8988T (cell line): ENCODE data around the gene TSPO.

Experiments used
- DNase-seq: peaks from one replicate; pipeline ENCODE4 v3.0.0; 2011

Gene TSPO

GRCh38 chr22:43160497-43161126 is 9.3 kb downstream of the TSPO start:
- no peak for DNase-seq

GRCh38 chr22:43162412-43163150 is 11.2 kb downstream of the TSPO start:
- no peak for DNase-seq

GRCh38 chr22:43163241-43163795 is 12.0 kb downstream of the TSPO start:
- no peak for DNase-seq

- no peak for DNase-seq
These were observed 13.3 kb downstream of the TSPO start for GRCh38 chr22:43164636-43165035.

GRCh38 chr22:43166132-43166930 is 15.0 kb downstream of the TSPO start:
- no peak for DNase-seq

GRCh38 chr22:43167001-43167589 is 15.7 kb downstream of the TSPO start:
- DNase-seq: no peak

- DNase-seq: no peak
These were observed 17.3 kb downstream of the TSPO start for GRCh38 chr22:43168471-43169309.

- no peak for DNase-seq
These were observed 18.2 kb downstream of the TSPO start for GRCh38 chr22:43169310-43170130.

- no peak for DNase-seq
These were observed 18.7 kb downstream of the TSPO start for GRCh38 chr22:43170131-43170480.

- no peak for DNase-seq
These were observed 19.7 kb downstream of the TSPO start for GRCh38 chr22:43171019-43171491.

- DNase-seq: no peak
These were observed 20.2 kb downstream of the TSPO start for GRCh38 chr22:43171607-43172006.

- DNase-seq: no peak
These were observed 20.8 kb downstream of the TSPO start for GRCh38 chr22:43172191-43172590.

GRCh38 chr22:43173566-43173965 is 22.2 kb downstream of the TSPO start:
- no peak for DNase-seq

- DNase-seq: no peak
These were observed 22.8 kb downstream of the TSPO start for GRCh38 chr22:43173976-43174720.

GRCh38 chr22:43174941-43175531 is 23.7 kb downstream of the TSPO start:
- no peak for DNase-seq

GRCh38 chr22:43176090-43176489 is 24.7 kb downstream of the TSPO start:
- no peak for DNase-seq

- no peak for DNase-seq
These were observed 26.1 kb downstream of the TSPO start for GRCh38 chr22:43177479-43177878.

- no peak for DNase-seq
These were observed 28.0 kb downstream of the TSPO start for GRCh38 chr22:43179146-43179910.

GRCh38 chr22:43179911-43180195 is 28.5 kb downstream of the TSPO start:
- DNase-seq: no peak

GRCh38 chr22:43180670-43181069 is 29.3 kb downstream of the TSPO start:
- no peak for DNase-seq
